HepG2 (cell line): ENCODE results near the gene KCNIP4.

Experiments used
- GATA4 ChIP-seq: sonication (generic); IDR thresholded peaks from 2 replicates; pipeline ENCODE4 v1.6.1; 2016; ENCODE audit warnings: antibody characterized with exemption, low read depth, borderline replicate concordance
- MXD4 ChIP-seq: IDR thresholded peaks from 2 replicates; pipeline ENCODE4 v1.6.1; 2016; ENCODE audit warnings: mild to moderate bottlenecking, missing biosample characterization, missing genetic modification reagents
- MYC ChIP-seq: sonication (generic); formaldehyde crosslinking; IDR thresholded peaks from 2 replicates; pipeline ENCODE4 v1.9.0; 2021; ENCODE audit warnings: missing genetic modification reagents, borderline replicate concordance
- NFIC ChIP-seq: IDR thresholded peaks from 2 replicates; pipeline ENCODE4 v1.6.1; 2012; ENCODE audit warnings: mild to moderate bottlenecking, low read length, inconsistent platforms
- NFKBIZ ChIP-seq: IDR thresholded peaks from 2 replicates; pipeline ENCODE4 v1.6.1; 2018; ENCODE audit warnings: missing genetic modification reagents, missing compliant biosample characterization
- ZNF468 ChIP-seq: sonication (generic); formaldehyde crosslinking; IDR thresholded peaks from 2 replicates; pipeline ENCODE4 v1.8.0; 2022; ENCODE audit warnings: mild to moderate bottlenecking, moderate library complexity, missing genetic modification reagents
- TF ChIP-seq, protein P1 (sequence below): sonication (generic); formaldehyde crosslinking; IDR thresholded peaks from 2 replicates; pipeline ENCODE4 v1.5.0; 2020; ENCODE audit warnings: mild to moderate bottlenecking, missing genetic modification reagents, moderate library complexity
- TF ChIP-seq, protein P2 (sequence below): sonication (generic); formaldehyde crosslinking; IDR thresholded peaks from 2 replicates; pipeline ENCODE4 v1.5.0; 2020; ENCODE audit warnings: mild to moderate bottlenecking, missing genetic modification reagents
- TF ChIP-seq, protein P3 (sequence below): sonication (generic); formaldehyde crosslinking; IDR thresholded peaks from 2 replicates; pipeline ENCODE4 v1.8.0; 2023; ENCODE audit warnings: mild to moderate bottlenecking, missing genetic modification reagents

DNA sequence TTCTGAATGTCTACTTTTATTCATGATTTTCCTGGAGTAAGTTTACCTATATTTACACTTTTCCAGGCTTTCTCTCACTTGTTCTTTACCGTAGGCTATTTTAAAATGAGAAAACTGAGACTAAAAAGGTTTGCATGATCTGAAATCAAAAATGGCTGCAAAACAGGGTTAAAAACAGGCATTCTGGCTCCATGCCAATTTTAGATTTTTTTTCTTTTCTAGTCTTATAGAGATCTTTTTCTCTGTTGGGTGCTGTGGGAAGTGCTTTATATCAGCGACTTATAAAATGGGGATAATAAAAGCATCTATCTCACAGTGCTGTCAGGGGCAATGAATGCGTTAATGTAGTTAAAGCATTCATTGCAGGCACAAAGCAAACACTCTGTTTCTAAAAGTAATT lies 953.6 kb downstream of the KCNIP4 start:
- no peak for TF ChIP-seq MYC (CRISPR knock-in tag)
- TF ChIP-seq ZNF468 = no peak
- no peak for TF ChIP-seq GATA4
- TF ChIP-seq, protein P1, sequence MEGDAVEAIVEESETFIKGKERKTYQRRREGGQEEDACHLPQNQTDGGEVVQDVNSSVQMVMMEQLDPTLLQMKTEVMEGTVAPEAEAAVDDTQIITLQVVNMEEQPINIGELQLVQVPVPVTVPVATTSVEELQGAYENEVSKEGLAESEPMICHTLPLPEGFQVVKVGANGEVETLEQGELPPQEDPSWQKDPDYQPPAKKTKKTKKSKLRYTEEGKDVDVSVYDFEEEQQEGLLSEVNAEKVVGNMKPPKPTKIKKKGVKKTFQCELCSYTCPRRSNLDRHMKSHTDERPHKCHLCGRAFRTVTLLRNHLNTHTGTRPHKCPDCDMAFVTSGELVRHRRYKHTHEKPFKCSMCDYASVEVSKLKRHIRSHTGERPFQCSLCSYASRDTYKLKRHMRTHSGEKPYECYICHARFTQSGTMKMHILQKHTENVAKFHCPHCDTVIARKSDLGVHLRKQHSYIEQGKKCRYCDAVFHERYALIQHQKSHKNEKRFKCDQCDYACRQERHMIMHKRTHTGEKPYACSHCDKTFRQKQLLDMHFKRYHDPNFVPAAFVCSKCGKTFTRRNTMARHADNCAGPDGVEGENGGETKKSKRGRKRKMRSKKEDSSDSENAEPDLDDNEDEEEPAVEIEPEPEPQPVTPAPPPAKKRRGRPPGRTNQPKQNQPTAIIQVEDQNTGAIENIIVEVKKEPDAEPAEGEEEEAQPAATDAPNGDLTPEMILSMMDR (CRISPR knock-in tag) = no peak
- TF ChIP-seq MXD4 (CRISPR knock-in tag) = no peak
- TF ChIP-seq, protein P2, sequence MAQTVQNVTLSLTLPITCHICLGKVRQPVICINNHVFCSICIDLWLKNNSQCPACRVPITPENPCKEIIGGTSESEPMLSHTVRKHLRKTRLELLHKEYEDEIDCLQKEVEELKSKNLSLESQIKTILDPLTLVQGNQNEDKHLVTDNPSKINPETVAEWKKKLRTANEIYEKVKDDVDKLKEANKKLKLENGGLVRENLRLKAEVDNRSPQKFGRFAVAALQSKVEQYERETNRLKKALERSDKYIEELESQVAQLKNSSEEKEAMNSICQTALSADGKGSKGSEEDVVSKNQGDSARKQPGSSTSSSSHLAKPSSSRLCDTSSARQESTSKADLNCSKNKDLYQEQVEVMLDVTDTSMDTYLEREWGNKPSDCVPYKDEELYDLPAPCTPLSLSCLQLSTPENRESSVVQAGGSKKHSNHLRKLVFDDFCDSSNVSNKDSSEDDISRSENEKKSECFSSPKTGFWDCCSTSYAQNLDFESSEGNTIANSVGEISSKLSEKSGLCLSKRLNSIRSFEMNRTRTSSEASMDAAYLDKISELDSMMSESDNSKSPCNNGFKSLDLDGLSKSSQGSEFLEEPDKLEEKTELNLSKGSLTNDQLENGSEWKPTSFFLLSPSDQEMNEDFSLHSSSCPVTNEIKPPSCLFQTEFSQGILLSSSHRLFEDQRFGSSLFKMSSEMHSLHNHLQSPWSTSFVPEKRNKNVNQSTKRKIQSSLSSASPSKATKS = no peak
- no peak for TF ChIP-seq NFIC
- no peak for TF ChIP-seq NFKBIZ
- TF ChIP-seq, protein P3, sequence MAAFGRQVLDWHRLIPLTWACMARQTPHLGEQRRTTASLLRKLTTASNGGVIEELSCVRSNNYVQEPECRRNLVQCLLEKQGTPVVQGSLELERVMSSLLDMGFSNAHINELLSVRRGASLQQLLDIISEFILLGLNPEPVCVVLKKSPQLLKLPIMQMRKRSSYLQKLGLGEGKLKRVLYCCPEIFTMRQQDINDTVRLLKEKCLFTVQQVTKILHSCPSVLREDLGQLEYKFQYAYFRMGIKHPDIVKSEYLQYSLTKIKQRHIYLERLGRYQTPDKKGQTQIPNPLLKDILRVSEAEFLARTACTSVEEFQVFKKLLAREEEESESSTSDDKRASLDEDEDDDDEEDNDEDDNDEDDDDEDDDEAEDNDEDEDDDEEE (CRISPR knock-in tag) = no peak
